ENCODE data around the gene CFAP53. TPM values are rescaled to one million over a fixed set of nuclear protein-coding genes. Genes with fewer than 3 reads are reported as not detected.

CFAP53 gene
- total and polyA plus RNA-seq, 2 of the 13 experiments (the other 11 are each of a cell fraction or from before 2014, with no cell fraction given), result 0.05 to 0.07 TPM

GRCh38 chr18:50307738-50308470 is 41.6 kb upstream of the CFAP53 start (continued):
- TF ChIP-seq PRDM10 (CRISPR knock-in tag; IDR thresholded peaks at IDR 0.05; ENCODE audit: low read depth), result no peak; the same call in 1 of the 2 replicates
- TF ChIP-seq TFDP1 (CRISPR knock-in tag; IDR thresholded peaks at IDR 0.05; ENCODE audit: borderline replicate concordance), result peak; percentile 25; the same call in 1 of the 2 replicates
- TF ChIP-seq MYC (CRISPR knock-in tag; IDR thresholded peaks at IDR 0.05; ENCODE audit: borderline replicate concordance), result no peak
- 0 out of 2 replicates have a peak, but pooled peaks have one; percentile 58 for TF ChIP-seq ZNF772 (CRISPR knock-in tag; IDR thresholded peaks at IDR 0.05)
- TF ChIP-seq ZNF343 (CRISPR knock-in tag; IDR thresholded peaks at IDR 0.05), result no peak
- no peak for TF ChIP-seq KLF15 (CRISPR knock-in tag; IDR thresholded peaks at IDR 0.05; ENCODE audit: borderline replicate concordance)
- TF ChIP-seq PAX8 (CRISPR knock-in tag; IDR thresholded peaks at IDR 0.05; ENCODE audit: borderline replicate concordance), result no peak
- no peak for TF ChIP-seq PBX3 (CRISPR knock-in tag; IDR thresholded peaks at IDR 0.05; ENCODE audit: borderline replicate concordance)
- TF ChIP-seq SMC3 (IDR thresholded peaks at IDR 0.05; ENCODE audit: low read length), result no peak
- TF ChIP-seq TIGD3 (CRISPR knock-in tag; IDR thresholded peaks at IDR 0.05; ENCODE audit: borderline replicate concordance), result no peak
- TF ChIP-seq CBX5 (CRISPR knock-in tag; IDR thresholded peaks at IDR 0.05; ENCODE audit: borderline replicate concordance), result peak; percentile 59; the same call in 1 of the 2 replicates
- TF ChIP-seq CREM (IDR thresholded peaks at IDR 0.05), result peak; percentile 13; the same call in 1 of the 2 replicates
- no peak for TF ChIP-seq CREM (CRISPR knock-in tag; IDR thresholded peaks at IDR 0.05)
- TF ChIP-seq RXRA (CRISPR knock-in tag; IDR thresholded peaks at IDR 0.05), result no peak
- TF ChIP-seq GFI1 (CRISPR knock-in tag; IDR thresholded peaks at IDR 0.05; ENCODE audit: borderline replicate concordance), result no peak
- TF ChIP-seq MXD1 (CRISPR knock-in tag; IDR thresholded peaks at IDR 0.05), result 0 out of 2 replicates have a peak, but pooled peaks have one; percentile 46
- no peak for TF ChIP-seq GABPA (IDR thresholded peaks at IDR 0.05; ENCODE audit: low read depth, low read length)
- TF ChIP-seq GABPA (CRISPR knock-in tag; IDR thresholded peaks at IDR 0.05; ENCODE audit: low read depth), result 0 out of 2 replicates have a peak, but pooled peaks have one; percentile 25
- peak; percentile 90 for TF ChIP-seq RFX3 (CRISPR knock-in tag; IDR thresholded peaks at IDR 0.05)
- 0 out of 2 replicates have a peak, but pooled peaks have one; percentile 18 for TF ChIP-seq MYPOP (CRISPR knock-in tag; IDR thresholded peaks at IDR 0.05)
